Neural cell (in vitro differentiated cells): ENCODE data around the gene DLG5.

Experiments used
- EP300 ChIP-seq: fragments of 450-650 bp; conservative IDR thresholded peaks from 2 replicates; pipeline ENCODE4 v1.6.1; 2014; ENCODE audit warnings: antibody characterized with exemption, mild to moderate bottlenecking, moderate library complexity; ENCODE audit not compliant: poor library complexity, severe bottlenecking
- EZH2 ChIP-seq: fragments of 200-600, 300-800 bp; shearing (Covaris generic), sonication (generic); IDR thresholded peaks from 2 replicates; pipeline ENCODE4 v1.6.1; 2014; ENCODE audit warnings: antibody characterized with exemption, low read length, borderline replicate concordance, mild to moderate bottlenecking; ENCODE audit not compliant: insufficient read depth, poor library complexity, severe bottlenecking
- MXI1 ChIP-seq: fragments of 450-650 bp; conservative IDR thresholded peaks from 2 replicates; pipeline ENCODE4 v1.6.1; 2014; ENCODE audit warnings: antibody characterized with exemption, mild to moderate bottlenecking; ENCODE audit not compliant: poor library complexity, severe bottlenecking
- POLR2AphosphoS5 ChIP-seq: IDR thresholded peaks from 2 replicates; pipeline ENCODE4 v1.6.1; 2012
- RAD21 ChIP-seq: fragments of 450-650 bp; conservative IDR thresholded peaks from 2 replicates; pipeline ENCODE4 v1.6.1; 2014; ENCODE audit warnings: antibody characterized with exemption, mild to moderate bottlenecking, moderate library complexity
- TAF1 ChIP-seq: IDR thresholded peaks from 2 replicates; pipeline ENCODE4 v1.6.1; 2012; ENCODE audit warnings: low read depth
- TF ChIP-seq, protein P1 (sequence below): IDR thresholded peaks from 2 replicates; pipeline ENCODE4 v1.6.1; 2012; ENCODE audit warnings: borderline replicate concordance
- TF ChIP-seq, protein P2 (sequence below): fragments of 450-650 bp; IDR thresholded peaks from 2 replicates; pipeline ENCODE4 v1.5.1; 2014; ENCODE audit warnings: antibody characterized with exemption, mild to moderate bottlenecking, moderate library complexity; ENCODE audit not compliant: poor library complexity, severe bottlenecking

DNA sequence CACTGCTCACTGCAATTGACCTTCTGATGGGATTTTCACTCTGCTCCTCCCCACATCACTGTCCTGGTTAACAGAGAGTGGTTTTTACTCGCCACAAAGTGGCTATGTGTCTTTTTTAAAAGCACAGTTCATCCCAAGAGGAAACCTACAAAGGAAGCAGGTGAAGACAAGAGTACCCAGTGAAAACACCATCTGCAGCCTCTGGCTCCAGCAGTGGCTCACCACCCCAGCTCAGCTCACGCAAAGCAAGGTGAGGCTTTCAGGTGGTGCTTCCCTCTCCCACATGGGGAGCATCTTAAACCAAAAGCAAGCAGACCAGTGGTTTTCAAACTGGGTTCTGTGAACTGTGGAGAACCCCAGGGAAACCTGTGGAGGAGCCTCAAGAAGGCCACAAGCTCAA is 14.0 kb downstream of the DLG5 start:
- TF ChIP-seq, protein P1, sequence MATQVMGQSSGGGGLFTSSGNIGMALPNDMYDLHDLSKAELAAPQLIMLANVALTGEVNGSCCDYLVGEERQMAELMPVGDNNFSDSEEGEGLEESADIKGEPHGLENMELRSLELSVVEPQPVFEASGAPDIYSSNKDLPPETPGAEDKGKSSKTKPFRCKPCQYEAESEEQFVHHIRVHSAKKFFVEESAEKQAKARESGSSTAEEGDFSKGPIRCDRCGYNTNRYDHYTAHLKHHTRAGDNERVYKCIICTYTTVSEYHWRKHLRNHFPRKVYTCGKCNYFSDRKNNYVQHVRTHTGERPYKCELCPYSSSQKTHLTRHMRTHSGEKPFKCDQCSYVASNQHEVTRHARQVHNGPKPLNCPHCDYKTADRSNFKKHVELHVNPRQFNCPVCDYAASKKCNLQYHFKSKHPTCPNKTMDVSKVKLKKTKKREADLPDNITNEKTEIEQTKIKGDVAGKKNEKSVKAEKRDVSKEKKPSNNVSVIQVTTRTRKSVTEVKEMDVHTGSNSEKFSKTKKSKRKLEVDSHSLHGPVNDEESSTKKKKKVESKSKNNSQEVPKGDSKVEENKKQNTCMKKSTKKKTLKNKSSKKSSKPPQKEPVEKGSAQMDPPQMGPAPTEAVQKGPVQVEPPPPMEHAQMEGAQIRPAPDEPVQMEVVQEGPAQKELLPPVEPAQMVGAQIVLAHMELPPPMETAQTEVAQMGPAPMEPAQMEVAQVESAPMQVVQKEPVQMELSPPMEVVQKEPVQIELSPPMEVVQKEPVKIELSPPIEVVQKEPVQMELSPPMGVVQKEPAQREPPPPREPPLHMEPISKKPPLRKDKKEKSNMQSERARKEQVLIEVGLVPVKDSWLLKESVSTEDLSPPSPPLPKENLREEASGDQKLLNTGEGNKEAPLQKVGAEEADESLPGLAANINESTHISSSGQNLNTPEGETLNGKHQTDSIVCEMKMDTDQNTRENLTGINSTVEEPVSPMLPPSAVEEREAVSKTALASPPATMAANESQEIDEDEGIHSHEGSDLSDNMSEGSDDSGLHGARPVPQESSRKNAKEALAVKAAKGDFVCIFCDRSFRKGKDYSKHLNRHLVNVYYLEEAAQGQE, result no peak
- TF ChIP-seq, protein P2, sequence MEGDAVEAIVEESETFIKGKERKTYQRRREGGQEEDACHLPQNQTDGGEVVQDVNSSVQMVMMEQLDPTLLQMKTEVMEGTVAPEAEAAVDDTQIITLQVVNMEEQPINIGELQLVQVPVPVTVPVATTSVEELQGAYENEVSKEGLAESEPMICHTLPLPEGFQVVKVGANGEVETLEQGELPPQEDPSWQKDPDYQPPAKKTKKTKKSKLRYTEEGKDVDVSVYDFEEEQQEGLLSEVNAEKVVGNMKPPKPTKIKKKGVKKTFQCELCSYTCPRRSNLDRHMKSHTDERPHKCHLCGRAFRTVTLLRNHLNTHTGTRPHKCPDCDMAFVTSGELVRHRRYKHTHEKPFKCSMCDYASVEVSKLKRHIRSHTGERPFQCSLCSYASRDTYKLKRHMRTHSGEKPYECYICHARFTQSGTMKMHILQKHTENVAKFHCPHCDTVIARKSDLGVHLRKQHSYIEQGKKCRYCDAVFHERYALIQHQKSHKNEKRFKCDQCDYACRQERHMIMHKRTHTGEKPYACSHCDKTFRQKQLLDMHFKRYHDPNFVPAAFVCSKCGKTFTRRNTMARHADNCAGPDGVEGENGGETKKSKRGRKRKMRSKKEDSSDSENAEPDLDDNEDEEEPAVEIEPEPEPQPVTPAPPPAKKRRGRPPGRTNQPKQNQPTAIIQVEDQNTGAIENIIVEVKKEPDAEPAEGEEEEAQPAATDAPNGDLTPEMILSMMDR, result no peak
- no peak for TF ChIP-seq EZH2
- no peak for TF ChIP-seq POLR2AphosphoS5
- TF ChIP-seq MXI1, result no peak
- TF ChIP-seq TAF1, result no peak
- no peak for TF ChIP-seq EP300
- TF ChIP-seq RAD21, result no peak
